HG03575 (cell line): ENCODE data around the gene TM9SF4.
"Not testable (repeated sequence)": the region's sequence is repeated elsewhere in the genome, so short reads cannot be mapped to it uniquely, and the experiment has no call there.

Source experiments
- ATAC-seq: cut with Tn5 transposase; IDR thresholded peaks from one replicate; pipeline ENCODE4 v1.9.1; 2021; ENCODE audit not compliant: unreplicated experiment, insufficient number of reproducible peaks, low FRiP score; ENCODE audit errors: extremely low read depth

TM9SF4 gene

GRCh38 chr20:32150291-32150848 lies 40.9 kb downstream of the TM9SF4 start:
- no peak for ATAC-seq

DNA sequence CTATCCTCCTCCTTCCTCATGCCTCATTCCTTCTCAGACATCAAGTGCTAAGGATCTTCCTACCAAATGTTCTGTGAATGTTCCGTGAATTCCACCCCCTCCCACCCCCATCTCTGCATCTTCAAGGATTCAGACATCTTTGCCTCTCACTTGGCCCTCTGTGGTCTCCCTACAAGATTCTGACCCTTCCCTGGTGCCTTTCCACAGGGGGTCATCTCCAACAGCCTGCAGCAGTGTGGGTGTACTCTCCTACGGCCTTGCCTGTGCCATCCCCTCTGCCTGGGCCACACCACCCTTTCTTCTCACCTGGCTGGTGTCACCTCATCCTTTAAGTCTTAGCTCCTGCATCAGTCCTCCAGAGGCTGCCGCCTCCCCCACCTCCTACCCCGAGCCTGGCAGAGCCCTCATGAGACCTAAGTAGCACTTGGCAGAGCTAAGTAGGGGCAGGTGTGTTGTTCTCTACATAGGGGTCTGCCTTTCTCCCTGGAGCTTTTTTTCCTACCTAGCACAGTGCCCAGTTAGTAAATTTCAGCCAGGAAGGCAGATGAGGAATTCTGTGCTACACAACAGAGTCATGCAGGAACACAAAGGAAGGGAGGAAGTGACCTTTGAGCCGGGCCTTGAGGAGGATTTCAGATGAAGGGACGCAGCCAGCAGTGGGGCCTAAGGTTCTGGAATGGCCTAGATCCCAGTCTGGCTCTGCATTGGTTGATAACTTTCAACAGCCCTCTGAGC lies 43.1 kb downstream of the TM9SF4 start:
- no peak for ATAC-seq

DNA sequence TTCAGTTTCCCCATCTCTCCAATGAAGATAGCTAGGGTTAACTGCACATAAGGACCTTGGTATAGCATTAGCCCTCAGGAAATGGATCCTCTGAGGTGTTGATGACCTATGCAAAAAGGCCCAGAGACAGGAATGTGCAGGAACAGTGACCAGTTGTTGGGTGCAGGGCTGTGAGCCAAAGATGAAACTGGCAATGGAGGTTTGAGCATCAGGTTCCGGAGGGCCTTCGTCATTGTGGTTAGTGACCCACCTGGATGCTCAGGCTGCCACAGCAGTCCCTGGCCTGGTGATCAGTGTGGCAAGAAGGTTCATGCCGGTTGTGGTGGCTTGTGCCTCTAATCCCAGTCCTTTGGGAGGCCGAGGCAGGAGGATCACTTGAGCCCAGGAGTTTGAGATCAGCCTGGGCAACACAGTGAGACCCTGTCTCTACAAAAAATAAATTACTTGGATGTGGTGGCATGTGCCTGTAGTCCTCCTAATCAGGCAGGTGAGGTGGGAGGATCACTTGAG lies 43.7 kb downstream of the TM9SF4 start:
- no peak for ATAC-seq

GRCh38 chr20:32153771-32154170 lies 44.3 kb downstream of the TM9SF4 start:
- ATAC-seq: no peak

DNA sequence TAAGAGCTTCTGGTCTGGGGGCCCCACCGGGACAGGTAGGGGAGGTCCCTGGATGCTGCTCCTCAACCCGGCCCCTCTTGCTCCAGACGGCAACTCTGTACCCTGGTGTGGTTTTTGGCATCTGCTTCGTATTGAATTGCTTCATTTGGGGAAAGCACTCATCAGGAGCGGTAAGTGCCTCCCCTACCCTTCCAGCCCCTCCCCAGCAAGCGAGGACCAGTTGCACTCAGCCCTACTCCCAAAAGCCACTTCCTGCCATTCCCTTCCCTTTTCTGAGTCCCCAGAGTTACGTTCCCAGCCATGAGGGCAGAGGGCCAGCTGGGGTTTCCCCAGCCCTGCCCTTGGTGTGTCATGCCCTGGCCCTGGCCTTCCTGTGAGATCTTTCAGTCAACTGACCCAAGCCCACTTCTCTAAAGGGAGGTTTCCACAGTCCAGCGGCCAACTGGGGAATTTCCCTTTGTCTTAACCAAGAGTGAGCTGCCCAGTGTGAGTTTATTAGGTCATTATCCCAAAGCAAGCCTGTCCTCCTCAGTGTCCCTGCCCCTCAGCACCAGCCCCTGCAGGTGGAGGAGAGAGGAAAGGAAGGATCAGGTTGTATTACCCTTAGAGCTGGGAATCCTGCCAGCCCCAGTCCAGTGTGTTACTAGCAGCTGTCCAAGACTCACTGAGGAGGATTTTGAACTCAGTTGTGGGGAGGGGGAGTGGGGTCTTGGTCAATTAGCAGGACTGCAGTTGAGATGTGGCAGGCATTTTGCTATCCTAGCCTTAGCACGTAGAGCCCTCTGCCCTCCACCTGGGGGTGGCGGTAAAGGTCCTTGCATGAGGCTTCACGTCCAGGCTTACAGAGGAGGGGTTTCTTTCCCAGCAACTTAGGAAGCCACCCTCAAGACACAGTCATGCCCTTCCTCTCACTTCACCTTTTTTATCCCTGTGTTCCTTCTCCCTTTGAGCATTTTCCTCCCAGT lies 45.8 kb downstream of the TM9SF4 start:
- no peak for ATAC-seq

- no peak for ATAC-seq
These were observed 48.1 kb downstream of the TM9SF4 start for GRCh38 chr20:32157611-32158010.

- no peak for ATAC-seq
These were observed 48.8 kb downstream of the TM9SF4 start for GRCh38 chr20:32158351-32158750.

GRCh38 chr20:32158943-32159660 lies 49.6 kb downstream of the TM9SF4 start:
- no peak for ATAC-seq

GRCh38 chr20:32159766-32160221 lies 50.3 kb downstream of the TM9SF4 start:
- no peak for ATAC-seq

DNA sequence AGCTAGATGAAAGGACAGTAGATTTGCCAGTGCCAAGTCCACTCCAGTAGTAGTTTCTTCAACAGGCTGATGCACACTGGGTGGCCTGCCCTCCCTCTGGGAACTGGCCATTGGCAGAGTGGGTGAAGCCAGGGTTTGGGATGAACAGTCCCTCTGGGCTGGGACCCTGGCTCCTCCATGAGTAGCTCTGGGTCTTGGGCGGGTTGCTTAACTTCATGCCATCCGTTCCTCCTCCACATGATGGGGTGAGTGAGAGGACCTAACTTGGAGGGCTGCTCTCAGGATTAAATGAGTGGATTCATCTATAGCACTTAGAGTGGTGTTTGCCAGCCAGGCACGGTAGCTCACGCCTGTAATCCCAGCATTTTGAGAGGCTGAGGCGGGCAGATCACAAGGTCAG lies 50.8 kb downstream of the TM9SF4 start:
- no peak for ATAC-seq

DNA sequence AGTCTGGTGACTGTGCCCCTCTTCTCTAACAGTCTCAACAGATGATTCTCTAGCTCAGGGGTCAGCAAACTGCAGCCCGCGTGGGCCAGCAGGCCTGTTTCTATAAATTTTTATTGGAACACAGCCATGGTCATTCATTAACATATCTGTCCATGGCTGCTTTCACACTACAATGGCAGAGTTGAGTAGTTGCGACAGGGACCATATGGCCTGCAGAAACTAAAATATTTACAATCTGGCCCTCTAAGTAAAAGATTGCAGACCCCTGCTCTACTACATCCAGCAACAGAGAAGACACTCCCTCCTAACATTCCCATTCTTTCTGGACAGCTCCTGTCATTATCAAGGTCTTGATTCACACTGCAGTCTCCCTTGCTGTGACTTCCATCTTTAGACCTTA lies 52.8 kb downstream of the TM9SF4 start:
- no peak for ATAC-seq

DNA sequence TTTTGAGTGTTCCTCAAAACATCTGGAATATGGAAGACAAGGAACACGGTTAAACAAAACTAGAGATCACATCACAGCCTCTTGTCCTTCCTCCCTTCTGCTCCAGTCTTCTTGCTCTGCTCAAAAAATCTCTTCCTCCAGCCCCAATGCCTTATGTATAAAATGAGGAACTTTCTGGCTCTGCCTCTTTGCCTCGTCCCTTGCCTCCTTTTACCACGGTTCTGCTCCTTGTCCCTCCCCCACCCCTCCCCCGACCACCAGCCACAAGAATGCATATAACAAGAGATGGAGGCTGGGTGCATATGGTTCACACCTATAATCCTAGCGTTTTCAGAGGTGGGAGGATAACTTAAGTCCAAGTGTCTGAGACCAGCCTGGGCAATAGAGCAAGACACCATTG lies 54.4 kb downstream of the TM9SF4 start:
- ATAC-seq: no peak

DNA sequence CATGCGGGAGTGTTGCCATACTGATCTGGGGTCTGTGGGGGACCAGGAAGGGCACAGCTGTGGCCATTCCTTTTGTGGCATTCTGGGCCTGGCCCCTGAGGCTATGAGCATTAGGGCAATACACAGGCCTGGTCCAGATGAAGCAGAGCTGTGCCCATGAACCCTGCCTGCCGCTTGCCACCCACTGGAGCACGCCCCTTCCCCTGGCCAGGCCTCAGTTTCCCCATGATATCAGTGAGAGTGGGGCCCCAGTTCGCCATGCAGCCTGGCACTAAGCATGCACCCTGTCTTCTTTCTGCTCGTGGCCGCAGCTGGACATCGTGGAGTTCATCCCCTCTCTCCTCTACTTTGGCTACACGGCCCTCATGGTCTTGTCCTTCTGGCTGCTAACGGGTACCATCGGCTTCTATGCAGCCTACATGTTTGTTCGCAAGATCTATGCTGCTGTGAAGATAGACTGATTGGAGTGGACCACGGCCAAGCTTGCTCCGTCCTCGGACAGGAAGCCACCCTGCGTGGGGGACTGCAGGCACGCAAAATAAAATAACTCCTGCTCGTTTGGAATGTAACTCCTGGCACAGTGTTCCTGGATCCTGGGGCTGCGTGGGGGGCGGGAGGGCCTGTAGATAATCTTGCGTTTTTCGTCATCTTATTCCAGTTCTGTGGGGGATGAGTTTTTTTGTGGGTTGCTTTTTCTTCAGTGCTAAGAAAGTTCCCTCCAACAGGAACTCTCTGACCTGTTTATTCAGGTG lies 55.6 kb downstream of the TM9SF4 start:
- ATAC-seq: no peak

DNA sequence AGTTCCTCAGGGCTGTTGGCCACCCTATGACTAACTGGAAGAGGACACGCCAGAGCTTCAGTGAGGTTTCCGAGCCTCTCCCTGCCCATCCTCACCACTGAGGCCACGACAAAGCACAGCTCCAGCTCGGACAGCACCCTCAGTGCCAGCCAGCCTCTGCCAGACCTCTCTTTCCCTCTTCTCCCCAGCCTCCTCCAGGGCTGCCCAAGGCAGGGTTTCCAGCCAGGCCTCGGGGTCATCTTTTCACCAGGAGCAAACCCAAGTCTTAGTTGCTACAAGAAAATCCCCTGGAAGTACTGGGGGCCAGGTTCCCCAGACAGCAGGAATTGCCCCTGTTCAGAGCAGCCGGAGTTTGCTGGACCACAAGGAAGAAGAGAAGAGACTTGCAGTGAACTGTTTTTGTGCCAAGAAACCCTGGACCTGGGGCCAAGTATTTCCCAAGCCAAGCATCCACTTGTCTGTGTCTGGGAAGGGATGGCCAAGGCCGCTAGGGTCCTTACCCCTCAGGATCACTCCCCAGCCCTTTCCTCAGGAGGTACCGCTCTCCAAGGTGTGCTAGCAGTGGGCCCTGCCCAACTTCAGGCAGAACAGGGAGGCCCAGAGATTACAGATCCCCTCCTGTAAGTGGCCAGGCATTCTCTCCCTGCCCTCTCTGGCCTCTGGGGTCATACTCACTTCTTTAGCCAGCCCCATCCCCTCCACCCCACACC lies 56.5 kb downstream of the TM9SF4 start:
- ATAC-seq: no peak

- no peak for ATAC-seq
These were observed 58.0 kb downstream of the TM9SF4 start for GRCh38 chr20:32167552-32167951.

DNA sequence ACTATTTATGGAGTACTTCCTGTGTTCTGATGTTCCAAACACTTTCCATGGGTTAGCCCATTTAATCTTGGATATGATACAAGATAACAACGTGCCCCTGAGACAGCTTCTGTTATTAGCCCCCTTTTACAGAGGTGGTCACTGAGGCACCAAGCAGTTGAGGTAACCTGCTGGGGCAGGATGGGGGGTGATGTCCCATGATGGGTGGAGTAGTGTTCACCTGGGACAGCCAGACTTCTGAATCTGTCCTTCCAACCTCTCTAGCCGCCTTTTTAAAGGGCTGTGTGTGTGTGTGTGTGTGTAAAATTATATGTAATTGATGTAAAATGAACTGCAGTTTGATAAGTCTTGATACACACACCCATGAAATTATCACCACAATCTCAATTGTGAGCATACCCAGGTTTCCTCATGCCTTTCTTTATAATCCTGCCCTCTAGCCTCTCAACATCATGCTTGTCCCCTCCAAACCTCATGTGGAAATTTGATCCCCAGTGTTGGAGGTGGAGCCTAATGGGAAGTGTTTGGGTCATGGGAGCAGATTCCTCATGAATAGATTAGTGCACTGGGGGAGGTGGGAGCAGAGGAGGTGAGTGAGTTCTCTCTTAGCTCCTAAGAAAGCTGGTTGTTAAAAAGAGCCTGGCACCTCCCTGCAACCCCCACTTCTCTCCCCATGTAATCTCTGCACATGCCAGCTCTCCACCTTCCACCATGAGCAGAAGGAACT lies 58.8 kb downstream of the TM9SF4 start:
- no peak for ATAC-seq

DNA sequence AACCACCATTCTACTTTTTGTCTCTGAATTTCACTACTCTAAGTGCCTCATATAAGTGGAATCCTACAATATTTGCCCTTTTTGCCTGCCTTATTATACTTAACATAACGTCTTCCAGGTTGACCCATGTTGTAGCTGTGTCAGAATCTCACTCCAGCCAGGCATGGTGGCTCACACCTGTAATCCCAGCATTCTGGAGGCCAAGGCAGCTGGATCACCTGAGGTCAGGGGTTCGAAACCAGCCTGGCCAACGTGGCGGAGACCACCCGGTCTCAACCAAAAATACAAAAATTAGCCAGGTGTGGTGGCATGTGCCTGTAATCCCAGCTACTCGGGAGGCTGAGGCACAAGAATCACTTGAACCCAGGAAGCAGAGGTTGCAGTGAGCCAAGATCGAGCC lies 68.2 kb downstream of the TM9SF4 start:
- ATAC-seq: not testable (repeated sequence)
